GM12891 (cell line): ENCODE data around the gene CD68.
A peak's percentile ranks its signal among the peaks of the same experiment; 100 is the strongest.

Source experiments
- DNase-seq: peaks from one replicate; pipeline ENCODE4 v3.0.0; 2011; ENCODE audit warnings: low spot score; ENCODE audit not compliant: insufficient read length
- FAIRE-seq: peaks from 2 replicates; lab custom pipeline; 2011; peaks lifted over from hg19 to GRCh38; lab: Jason Lieb, UNC
- PAX5 ChIP-seq: IDR thresholded peaks from 2 replicates; pipeline ENCODE4 v1.6.1; 2011; ENCODE audit warnings: low read length, moderate library complexity, mild to moderate bottlenecking; ENCODE audit not compliant: insufficient read depth, severe bottlenecking
- POLR2A ChIP-seq: IDR thresholded peaks from 2 replicates; pipeline ENCODE4 v1.6.1; 2011; ENCODE audit warnings: low read depth, low read length, control low read depth
- POLR2AphosphoS5 ChIP-seq: IDR thresholded peaks from 2 replicates; pipeline ENCODE4 v1.6.1; 2011; ENCODE audit warnings: low read depth, low read length, control low read depth
- POU2F2 ChIP-seq: IDR thresholded peaks from 2 replicates; pipeline ENCODE4 v1.6.1; 2011; ENCODE audit warnings: low read depth, mild to moderate bottlenecking, control low read depth, low read length, moderate library complexity
- SPI1 ChIP-seq: IDR thresholded peaks from 2 replicates; pipeline ENCODE4 v1.6.1; 2011; ENCODE audit warnings: low read depth, low read length, control low read depth
- TAF1 ChIP-seq: IDR thresholded peaks from 2 replicates; pipeline ENCODE4 v1.6.1; 2011; ENCODE audit warnings: low read depth, low read length, control low read depth

The CD68 gene

DNA sequence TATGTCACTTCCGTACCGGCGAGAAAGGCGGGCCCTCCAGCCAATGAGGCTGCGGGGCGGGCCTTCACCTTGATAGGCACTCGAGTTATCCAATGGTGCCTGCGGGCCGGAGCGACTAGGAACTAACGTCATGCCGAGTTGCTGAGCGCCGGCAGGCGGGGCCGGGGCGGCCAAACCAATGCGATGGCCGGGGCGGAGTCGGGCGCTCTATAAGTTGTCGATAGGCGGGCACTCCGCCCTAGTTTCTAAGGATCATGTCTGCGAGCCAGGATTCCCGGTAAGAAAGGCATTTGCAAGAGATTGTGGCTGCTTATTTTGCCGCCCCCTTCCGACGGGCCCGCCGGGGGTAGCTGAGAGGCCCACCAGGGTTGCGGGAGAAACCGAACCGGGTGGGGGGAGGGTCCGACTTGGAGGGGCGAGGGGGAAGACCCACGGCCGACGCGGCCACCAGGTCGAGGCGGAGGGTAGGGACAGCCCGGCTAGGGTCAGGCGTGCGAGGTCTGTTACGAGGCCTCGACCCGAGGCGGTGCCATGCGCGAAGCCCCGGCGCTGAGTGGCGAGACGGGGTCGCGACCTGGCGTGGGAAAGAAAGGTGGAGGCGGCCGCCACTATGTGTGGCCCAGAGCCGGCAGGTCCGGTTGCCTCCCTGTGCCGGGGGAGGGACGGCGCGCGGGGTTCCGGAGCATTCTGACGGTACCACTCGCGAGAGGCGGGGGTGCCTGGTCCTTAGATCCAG, 6.7 kb upstream of the CD68 start:
- TF ChIP-seq POU2F2 (peak; percentile 93), POLR2A (peak; percentile 95), SPI1 (no peak), POLR2AphosphoS5 (peak; percentile 99), TAF1 (peak; percentile 93), PAX5 (no peak)
- FAIRE-seq = no peak
- DNase-seq = peak; percentile 97

DNA sequence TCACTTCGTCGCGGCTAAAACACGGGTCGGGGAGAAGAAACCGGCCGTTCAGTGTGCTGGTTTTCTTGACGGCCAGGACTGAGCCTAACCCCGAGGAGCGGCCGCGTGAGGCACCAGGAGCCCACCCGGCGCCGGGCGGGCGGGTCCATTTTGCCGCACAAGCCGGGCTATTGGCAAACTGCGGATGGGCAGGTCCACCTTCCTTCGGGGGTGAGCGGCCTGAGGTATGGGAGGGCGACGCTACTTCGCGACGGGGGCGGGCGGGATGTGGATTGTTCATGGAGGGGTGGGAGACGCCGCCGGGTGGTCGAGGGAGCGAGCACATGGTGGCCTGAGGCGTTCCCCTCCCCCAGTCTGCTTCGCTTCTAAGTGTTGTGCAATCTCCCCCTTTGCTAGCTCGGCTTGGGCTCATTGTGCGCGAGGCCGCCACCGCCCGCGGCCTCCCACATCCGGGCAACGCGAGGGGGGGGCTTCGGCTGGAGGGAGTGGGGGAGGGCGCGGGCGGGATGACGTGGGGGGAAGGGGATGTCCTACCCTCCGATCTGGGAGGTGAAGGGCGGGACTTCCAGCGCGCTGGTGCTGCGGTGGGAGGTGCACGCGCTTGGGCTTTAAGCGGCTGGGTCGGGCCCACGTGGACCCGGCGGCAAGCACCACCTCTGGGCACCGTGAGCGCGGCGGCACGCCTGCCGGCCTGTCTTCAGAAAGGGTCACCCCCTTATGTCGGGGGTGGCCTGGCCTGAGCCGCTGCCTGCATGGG, 5.9 kb upstream of the CD68 start:
- FAIRE-seq = peak; percentile 97
- peak; percentile 85 for DNase-seq

DNA sequence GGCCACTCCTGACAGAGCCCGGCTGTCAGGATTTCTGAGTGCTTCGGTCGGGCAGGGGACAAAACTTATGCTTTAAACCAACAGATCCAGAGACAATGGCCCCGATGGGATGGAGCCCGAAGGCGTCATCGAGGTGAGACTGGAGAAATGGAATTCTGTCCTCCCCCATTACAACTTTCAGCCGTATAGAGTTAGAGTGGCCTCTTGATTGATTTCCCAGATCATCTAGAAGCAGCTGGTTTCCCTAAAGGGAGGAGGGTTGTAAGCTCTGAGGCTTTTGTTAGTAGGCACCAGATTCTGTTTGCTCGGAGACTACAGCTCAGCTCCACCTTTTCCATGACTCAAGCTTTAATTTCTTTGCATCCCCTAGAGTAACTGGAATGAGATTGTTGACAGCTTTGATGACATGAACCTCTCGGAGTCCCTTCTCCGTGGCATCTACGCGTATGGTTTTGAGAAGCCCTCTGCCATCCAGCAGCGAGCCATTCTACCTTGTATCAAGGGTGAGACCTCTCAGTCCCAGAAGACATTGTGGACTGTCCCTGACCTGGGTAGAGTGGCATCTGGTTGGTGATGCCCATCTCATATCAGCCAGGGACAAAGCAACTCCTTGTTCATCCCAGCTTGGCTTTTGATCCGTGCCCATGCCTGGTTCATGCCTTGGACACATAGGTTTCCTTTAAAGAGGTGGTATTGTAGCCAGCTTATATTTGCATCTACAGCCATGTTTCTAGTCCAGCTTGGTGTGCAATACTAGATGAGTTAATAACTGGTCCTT, 5.1 kb upstream of the CD68 start:
- TF ChIP-seq POLR2AphosphoS5 = 0 out of 2 replicates have a peak, but pooled peaks have one; percentile 53
- no peak for TF ChIP-seq TAF1
- DNase-seq (no peak), FAIRE-seq (peak; percentile 41)

More for the DNA sequence above, 5.9 kb upstream of the CD68 start:
- TF ChIP-seq POU2F2 (peak; percentile 43), TAF1 (peak; percentile 74; the same call in 1 of the 2 replicates), PAX5 (no peak), POLR2A (peak; percentile 92), SPI1 (no peak), POLR2AphosphoS5 (peak; percentile 84; the same call in 1 of the 2 replicates)

DNA sequence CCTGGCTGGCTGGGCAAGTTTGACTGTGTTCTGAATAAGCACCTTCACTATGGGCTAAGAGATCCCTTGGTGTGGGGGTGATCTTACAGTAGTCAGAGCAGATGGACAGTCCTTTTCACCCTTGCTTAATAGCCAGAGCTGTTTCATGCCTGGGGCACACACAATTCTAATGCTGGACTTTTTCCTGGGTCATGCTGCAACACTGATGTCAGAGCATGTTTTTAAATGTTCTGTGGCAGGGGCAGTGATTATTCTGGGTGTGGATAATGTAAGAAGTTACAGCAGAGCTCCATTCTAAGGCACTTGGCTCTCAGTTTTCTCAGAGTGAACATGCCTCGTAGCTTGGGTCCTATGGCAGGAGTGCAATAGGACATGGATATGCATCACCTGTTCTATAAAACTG, 4.0 kb upstream of the CD68 start:
- FAIRE-seq (peak; percentile 57), DNase-seq (no peak)

DNA sequence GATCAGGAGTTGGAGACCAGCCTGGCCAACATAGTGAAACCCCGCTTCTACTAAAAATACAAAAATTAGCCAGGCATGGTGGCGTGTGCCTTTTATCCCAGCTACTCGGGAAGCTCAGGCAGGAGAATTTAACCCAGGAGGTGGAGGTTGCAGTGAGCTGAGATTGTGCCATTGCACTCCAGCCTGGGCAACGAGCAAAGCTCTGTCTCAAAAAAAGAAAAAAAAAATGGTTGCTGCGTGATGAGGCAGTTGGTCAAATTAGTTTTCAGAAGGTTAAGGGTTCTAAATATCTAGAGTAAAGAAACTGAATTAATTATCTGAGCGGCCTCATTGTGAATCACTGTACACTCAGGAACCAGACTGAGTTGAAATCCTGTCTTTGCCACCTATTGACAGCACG, 3.5 kb upstream of the CD68 start:
- no peak for FAIRE-seq
- TF ChIP-seq TAF1 (no peak), SPI1 (no peak), PAX5 (no peak), POLR2AphosphoS5 (no peak), POLR2A (no peak), POU2F2 (no peak)
- DNase-seq = no peak

More for the DNA sequence above, 4.0 kb upstream of the CD68 start:
- TF ChIP-seq SPI1 (no peak), POLR2AphosphoS5 (peak; percentile 53; the same call in 1 of the 2 replicates), POLR2A (peak; percentile 58; the same call in 1 of the 2 replicates), PAX5 (no peak)

DNA sequence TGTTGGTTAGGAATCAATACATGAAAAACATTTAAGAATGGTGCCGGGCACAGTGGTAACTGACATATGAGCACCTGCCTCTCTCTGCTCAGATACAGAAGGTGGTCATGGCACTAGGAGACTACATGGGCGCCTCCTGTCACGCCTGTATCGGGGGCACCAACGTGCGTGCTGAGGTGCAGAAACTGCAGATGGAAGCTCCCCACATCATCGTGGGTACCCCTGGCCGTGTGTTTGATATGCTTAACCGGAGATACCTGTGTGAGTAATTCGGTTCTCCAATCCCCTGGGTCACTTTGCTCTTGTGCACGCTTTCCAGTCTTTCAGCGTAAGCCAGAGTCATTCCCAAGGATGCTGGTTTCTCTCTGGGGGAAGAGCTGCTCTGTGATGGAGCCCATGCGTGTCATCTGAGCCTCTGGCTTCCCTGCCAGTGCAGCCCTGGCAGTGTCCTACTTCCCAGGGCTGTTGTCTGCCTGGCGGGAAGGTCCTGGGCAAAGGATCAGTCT, 3.0 kb upstream of the CD68 start:
- peak; percentile 46; the same call in 1 of the 2 replicates for TF ChIP-seq TAF1
- no peak; the same call in 1 of the 2 replicates for TF ChIP-seq POU2F2
- peak; percentile 87 for TF ChIP-seq POLR2AphosphoS5
- peak; percentile 86 for TF ChIP-seq POLR2A
- FAIRE-seq (no peak), DNase-seq (no peak)

DNA sequence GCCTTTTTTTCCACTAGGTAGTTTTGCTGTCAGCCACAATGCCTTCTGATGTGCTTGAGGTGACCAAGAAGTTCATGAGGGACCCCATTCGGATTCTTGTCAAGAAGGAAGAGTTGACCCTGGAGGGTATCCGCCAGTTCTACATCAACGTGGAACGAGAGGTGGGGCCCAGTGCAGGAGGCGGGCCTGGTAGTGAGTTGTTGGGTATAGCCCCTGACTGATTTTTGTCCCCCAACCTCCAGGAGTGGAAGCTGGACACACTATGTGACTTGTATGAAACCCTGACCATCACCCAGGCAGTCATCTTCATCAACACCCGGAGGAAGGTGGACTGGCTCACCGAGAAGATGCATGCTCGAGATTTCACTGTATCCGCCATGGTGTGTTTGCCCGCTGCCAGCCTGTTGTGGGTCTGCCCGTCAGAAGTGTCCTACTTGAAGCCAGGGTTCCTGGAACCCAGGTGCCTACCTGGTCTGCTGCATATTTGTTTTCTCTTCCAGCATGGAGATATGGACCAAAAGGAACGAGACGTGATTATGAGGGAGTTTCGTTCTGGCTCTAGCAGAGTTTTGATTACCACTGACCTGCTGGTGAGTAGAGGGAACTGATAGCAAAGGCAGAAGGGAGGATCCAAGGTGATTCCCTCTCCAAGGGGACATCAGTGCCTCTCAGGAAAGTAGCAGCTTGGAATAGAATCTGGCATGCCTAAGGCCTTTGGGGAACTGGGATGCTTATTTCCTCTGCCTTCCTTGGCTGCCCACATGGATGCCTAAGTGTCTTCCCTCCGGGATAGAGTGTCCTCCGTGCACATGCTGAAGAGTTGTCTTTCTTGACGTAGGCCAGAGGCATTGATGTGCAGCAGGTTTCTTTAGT, 1.9 kb upstream of the CD68 start:
- DNase-seq (no peak), FAIRE-seq (no peak)
- TF ChIP-seq POLR2A (peak; percentile 42), SPI1 (no peak), POLR2AphosphoS5 (peak; percentile 25), TAF1 (no peak)

DNA sequence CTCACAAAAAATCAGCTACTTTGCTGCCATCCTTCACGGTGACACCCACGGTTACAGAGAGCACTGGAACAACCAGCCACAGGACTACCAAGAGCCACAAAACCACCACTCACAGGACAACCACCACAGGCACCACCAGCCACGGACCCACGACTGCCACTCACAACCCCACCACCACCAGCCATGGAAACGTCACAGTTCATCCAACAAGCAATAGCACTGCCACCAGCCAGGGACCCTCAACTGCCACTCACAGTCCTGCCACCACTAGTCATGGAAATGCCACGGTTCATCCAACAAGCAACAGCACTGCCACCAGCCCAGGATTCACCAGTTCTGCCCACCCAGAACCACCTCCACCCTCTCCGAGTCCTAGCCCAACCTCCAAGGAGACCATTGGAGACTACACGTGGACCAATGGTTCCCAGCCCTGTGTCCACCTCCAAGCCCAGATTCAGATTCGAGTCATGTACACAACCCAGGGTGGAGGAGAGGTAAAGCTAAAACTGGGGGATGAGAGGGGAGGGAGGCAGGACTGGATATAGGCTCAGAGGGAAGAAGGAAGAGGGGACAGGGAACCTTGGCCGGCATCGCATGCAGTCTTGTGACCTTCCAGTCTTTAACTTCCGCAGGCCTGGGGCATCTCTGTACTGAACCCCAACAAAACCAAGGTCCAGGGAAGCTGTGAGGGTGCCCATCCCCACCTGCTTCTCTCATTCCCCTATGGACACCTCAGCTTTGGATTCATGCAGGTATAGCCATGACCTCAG, 581 bp downstream of the CD68 start:
- DNase-seq = no peak
- TF ChIP-seq POLR2A (peak; percentile 63; the same call in 1 of the 2 replicates), POLR2AphosphoS5 (peak; percentile 78), POU2F2 (no peak; the same call in 1 of the 2 replicates), TAF1 (no peak)
- FAIRE-seq = no peak
